ENCODE results near the gene SUGCT.

The SUGCT gene

GRCh38 chr7:40327113-40327512 is 192.3 kb downstream of the SUGCT start:
- Histone ChIP-seq H3K27ac (no peak overlapping the region), H3K27me3 (replicated peaks) (no peaks in the 10 kb centered on the region), H3K4me3 (ENCODE audit: low read depth, low read length) (no peak overlapping the region), H3K36me3 (replicated peaks) (no peaks in the 10 kb centered on the region)
- DNase-seq: no peak
- TF ChIP-seq CTCF (IDR thresholded peaks at IDR 0.05; ENCODE audit: low read depth, low read length, missing control alignments): no peak
- in situ Hi-C loops (cut with HindIII; ENCODE audit: low pct_ligation_motif_present, low sequenced_read_pairs): no loop called here

GRCh38 chr7:40327873-40328272 is 193.1 kb downstream of the SUGCT start:
- no peak for TF ChIP-seq CTCF (IDR thresholded peaks at IDR 0.05; ENCODE audit: low read depth, low read length, missing control alignments)
- H3K4me3 ChIP-seq (ENCODE audit: low read depth, low read length): no peak overlapping the region
- no peak for DNase-seq
- no peaks in the 10 kb centered on the region for H3K27me3 ChIP-seq (replicated peaks)
- in situ Hi-C loops (cut with HindIII; ENCODE audit: low pct_ligation_motif_present, low sequenced_read_pairs): no loop called here
- H3K36me3 ChIP-seq (replicated peaks): no peaks in the 10 kb centered on the region
- H3K27ac ChIP-seq: no peak overlapping the region

GRCh38 chr7:40329601-40330153 is 194.9 kb downstream of the SUGCT start:
- peak; percentile 16 for DNase-seq
- peak; percentile 48 for TF ChIP-seq CTCF (IDR thresholded peaks at IDR 0.05; ENCODE audit: low read depth, low read length, missing control alignments)
- no peak overlapping the region for H3K4me3 ChIP-seq (ENCODE audit: low read depth, low read length)
- in situ Hi-C loops (cut with HindIII; ENCODE audit: low pct_ligation_motif_present, low sequenced_read_pairs): no loop called here
- H3K36me3 ChIP-seq (replicated peaks): no peaks in the 10 kb centered on the region
- H3K27me3 ChIP-seq (replicated peaks): no peaks in the 10 kb centered on the region
- H3K27ac ChIP-seq: no peak overlapping the region

GRCh38 chr7:40330408-40330807 is 195.6 kb downstream of the SUGCT start:
- no peak overlapping the region for H3K4me3 ChIP-seq (ENCODE audit: low read depth, low read length)
- in situ Hi-C loops (cut with HindIII; ENCODE audit: low pct_ligation_motif_present, low sequenced_read_pairs): no loop called here
- DNase-seq: no peak
- no peaks in the 10 kb centered on the region for H3K27me3 ChIP-seq (replicated peaks)
- no peak overlapping the region for H3K27ac ChIP-seq
- TF ChIP-seq CTCF (IDR thresholded peaks at IDR 0.05; ENCODE audit: low read depth, low read length, missing control alignments): no peak
- H3K36me3 ChIP-seq (replicated peaks): no peaks in the 10 kb centered on the region

- in situ Hi-C loops (cut with HindIII; ENCODE audit: low pct_ligation_motif_present, low sequenced_read_pairs): no loop called here
Observed at GRCh38 chr7:40331915-40332314, 197.1 kb downstream of the SUGCT start.

More at GRCh38 chr7:40331915-40332314, 197.1 kb downstream of the SUGCT start:
- no peak for TF ChIP-seq CTCF (IDR thresholded peaks at IDR 0.05; ENCODE audit: low read depth, low read length, missing control alignments)
- Histone ChIP-seq H3K36me3 (replicated peaks) (no peaks in the 10 kb centered on the region), H3K27me3 (replicated peaks) (no peaks in the 10 kb centered on the region), H3K4me3 (ENCODE audit: low read depth, low read length) (no peak overlapping the region), H3K27ac (peak overlapping the region; percentile 7)
- DNase-seq: peak; percentile 35
